ENCODE results near the gene TBPL1.
"Not testable (repeated sequence)": the region's sequence is repeated elsewhere in the genome, so short reads cannot be mapped to it uniquely, and the experiment has no call there.

TBPL1 gene

DNA sequence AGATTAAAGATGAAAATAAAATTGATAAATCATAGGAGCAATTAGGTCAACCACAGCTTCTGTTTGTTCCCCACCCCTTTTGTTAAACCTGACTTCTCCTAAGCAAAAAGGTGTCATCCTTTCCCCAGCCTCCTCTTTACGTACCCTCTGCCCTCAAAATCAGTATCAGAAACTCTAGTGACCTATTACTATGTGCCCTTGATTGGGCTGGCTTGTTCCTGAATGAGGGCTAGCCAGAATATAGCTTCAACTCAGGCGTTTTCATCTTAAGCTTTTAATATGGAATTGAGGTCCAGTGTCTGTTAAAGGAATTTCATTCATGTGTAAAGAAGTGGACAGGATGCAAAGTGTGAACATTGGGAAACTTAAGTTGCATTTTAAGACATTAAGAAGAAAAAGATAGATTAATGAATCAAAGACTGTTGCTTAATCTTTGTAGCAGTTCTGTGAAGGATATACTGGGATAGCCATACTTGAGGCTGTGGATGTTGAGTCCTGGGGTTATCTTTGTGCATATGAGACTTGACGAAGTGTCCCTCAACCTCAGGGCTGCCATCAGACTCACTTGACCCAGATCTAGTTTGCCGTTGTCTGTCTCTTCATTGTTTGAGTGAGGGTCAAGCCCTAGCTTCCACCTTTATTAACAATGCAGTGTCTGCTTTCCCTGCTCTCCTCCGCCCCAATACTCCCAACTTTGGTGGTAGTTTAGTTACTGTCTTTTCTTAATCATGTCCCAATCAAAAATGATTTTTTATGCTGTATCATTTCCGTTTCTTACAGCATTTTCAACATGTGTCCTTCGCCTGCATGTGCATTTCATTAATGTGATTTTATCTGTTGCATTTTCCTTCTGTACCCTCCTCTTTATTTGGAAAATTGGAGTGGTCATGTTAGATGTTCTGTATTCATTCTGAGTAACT lies 1.9 kb downstream of the TBPL1 start:
- no peak for DNase-seq

GRCh38 chr6:133955582-133956415 lies 2.8 kb downstream of the TBPL1 start:
- DNase-seq: no peak

DNA sequence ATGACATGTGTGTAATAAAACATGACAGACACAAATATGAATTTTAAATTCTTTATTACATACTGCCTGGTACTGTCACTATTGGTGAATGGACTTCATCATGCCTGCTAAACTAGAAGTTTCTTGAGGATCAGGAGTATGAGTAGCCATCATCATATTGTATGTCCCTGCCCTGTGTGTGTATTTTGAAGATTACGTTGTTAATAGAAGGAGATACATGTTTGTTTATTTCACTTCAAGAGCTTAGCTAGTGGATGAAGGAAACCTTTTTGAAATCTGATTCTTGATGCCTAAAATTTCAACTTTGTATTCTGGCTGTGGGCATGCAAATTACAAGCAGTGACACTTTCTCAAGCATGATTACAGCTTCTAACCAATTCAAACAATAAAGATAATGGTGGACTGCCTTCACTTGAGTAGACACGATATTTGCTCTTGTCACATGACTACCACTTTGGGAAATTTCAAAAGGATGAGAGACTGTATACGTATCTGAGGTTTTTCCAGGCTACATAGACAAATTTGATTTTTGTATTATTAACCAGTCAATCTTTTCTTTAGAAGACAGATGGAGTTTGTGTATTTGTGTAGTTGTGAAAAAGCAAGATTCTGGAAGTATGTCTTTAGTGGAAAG lies 3.5 kb downstream of the TBPL1 start:
- no peak for DNase-seq

DNA sequence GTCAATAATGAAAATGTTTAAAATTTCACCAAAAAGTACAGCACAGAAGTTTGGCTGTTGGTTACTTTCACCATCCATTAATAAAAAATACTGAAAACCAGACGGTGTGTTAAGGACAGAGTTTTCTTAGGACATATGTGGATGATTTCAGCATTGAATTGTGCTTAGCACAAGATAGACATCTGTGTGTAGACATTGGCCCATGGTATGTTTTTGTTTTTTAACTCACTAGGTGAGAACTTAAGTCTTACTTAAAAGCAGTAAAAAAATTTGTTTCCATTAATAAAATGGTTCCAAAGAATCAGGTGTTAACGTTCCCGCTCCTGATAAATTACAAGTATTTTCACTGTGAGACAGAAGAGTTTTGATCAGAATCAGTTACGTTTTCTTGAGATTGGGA lies 4.2 kb downstream of the TBPL1 start:
- DNase-seq: no peak

DNA sequence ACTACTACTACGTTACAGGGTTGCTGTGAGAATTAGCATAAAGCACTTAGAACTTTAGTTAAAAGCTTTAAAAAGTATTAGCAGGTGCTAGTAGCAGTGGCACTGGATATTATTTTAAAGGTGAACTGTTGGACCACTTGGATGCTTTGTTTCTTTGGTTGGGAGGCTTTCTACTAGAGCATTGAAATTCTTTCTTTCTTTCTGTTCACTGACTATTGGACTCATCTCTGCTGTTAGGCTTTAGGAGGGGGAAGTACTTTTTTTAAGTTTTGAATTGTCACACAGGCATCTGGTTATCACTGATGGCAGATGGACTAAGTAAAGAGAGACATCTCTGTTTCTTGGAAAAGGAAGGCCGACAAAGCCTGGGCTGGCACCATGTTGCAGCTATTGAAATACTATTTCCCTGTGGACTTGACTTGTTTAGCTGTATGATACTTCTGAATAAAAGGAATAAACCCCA lies 4.8 kb downstream of the TBPL1 start:
- no peak for DNase-seq

DNA sequence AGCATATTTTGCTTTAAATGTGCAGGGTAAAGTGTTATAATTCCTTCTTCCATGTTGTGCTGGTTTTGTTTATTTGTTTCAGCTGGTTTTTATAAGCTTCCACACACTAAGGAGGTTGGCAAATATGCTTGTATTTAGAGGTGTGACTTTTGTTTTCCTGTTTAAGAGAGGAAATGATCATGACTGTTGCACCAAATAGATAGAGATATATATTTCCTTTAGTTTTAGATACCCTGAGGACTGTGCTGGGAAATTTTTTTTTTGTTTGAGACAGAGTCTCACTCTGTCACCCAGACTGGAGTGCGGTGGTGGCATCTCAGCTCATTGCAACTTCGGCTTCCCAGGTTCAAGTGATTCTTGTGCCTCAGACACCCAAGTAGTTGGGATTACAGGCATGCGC lies 5.8 kb downstream of the TBPL1 start:
- DNase-seq: no peak

DNA sequence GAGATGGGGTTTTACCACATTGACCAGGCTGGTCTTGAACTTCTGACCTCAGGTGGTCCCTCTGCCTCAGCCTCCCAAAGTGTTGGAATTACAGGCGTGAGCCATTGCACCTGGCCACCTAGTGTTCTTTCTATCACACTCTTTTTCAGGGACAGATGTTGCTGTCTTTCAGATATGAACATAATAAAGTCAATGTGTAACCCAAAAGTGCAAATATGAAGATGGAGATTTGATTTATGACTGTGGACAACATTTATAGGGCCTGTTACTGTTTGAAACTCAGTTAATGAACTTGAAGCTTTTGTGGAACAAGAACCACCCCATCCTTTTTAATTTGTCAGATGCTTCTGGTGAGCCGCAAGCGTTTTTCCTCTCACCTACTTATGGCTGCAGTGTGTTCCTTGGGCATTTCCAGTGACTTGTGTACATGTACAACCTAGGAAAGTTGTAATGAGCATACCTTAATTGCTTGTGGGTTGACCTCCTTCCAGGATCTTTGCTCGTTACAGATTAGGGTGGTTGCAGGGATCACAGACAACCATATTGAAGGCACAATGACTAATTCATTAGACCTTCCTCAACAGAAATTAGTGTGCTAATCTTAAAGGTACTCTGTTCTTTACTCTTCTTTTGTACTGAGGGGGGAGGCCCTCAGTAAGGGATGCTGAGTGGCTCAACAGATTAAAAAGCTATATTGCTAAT lies 6.8 kb downstream of the TBPL1 start:
- no peak for DNase-seq

GRCh38 chr6:133961831-133962230 lies 8.8 kb downstream of the TBPL1 start:
- no peak for DNase-seq

DNA sequence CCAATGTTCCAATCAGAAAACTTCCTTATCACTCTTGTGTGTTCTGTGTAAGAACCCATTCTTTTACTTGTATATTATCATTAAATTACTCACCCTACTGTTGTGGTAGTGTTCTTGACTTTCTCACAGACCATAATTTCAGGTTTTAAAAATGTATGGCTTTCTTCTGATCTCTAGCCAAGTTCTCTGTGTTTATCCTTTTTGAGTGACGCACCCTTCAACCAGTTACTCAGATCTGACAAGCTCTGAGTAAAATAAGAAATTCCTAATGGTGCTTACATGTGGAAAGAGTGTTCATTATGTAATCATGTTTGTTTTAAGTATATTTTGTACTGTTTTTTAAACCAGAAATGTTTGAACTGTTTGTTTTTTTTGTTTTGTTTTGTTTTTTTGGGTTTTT lies 11.0 kb downstream of the TBPL1 start:
- peak; percentile 55 for DNase-seq

DNA sequence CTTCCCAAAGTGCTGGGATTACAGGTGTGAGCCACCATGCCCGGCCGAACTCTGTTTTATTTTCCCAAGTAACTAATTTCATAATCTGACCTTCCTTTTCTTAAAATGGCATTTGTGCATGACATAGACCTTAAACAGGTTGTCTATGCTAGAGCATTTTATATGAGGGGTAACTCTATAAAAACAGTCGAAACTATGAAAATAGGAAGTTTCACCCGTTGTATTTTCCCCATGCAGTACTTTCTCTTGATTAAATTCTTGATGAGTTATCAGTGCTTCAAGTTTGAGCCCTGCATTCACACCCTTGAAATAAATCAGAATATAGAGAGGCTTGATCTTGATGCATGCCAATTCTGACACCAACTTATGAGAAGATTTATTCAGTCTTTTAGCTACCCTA lies 11.7 kb downstream of the TBPL1 start:
- DNase-seq: no peak

- no peak for DNase-seq
Measured at GRCh38 chr6:133965817-133966360, 12.9 kb downstream of the TBPL1 start.

DNA sequence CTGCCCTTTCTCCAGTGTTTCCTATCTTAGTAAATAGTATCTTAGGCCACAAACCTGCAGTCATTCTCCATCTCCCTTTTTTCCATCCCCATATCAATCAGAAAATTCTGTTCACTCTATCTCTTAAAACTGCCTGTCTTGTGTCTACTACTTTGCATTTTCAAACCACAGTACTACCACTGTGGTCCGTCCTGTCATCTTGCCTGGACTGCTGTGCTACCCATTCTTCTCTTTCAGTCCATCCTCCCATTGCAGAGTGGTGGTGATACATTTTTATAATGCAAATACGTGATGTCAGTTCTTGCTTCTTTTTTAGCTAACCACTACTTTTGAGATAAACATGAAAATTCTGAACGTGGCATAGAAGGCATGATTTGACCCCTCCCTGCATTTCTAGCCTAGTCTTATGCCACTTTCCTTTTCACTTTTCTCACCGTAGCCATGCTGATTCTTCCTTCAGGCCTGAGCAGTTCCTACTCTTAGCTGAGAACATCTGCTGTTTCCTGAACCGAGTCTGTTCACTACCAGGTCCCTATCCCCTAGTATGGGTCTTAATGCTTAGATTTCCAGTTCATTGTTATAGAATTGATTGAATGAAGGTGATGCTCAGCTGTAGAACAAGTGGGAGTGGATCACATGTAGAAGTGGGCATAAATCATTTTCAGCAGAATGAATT lies 13.8 kb downstream of the TBPL1 start:
- DNase-seq: no peak

DNA sequence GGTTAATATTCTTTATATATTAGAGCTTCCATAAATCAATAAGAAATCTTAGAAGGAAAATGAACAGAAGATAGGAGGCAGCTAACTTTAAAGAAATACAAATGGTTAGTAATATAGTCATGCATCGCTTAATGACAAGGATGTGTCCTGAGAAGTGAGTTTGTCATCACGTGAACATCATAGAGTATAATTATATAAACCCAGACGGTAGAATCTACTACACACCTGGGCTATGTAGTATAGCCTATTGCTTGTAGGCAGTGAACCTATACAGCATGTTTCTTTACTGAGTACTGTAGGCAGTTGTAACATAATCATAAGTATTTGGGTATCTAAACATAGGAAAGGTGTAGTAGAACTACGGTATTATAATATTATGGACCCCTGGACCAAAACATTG lies 14.3 kb downstream of the TBPL1 start:
- no peak for DNase-seq

GRCh38 chr6:133967835-133968234 lies 14.8 kb downstream of the TBPL1 start:
- DNase-seq: not testable (repeated sequence)

- no peak for DNase-seq
Measured at GRCh38 chr6:133969285-133969920, 16.4 kb downstream of the TBPL1 start.

DNA sequence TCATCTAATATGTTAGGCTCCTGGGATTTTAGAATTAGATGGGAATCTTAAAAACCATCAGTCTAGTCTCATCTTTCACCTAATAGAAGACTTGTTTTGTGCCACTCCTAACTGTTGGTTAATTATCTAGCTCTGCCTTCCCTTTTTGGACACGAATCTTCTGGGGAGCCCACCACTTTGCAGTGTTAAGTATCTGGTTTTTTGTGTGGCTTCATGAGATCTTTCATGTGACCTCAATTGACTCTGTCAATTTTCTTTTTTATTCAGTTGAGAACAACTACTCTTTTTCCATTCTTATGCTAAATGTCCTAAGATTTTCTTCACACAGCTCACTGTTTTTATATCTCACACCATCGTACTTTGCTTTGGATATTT lies 16.9 kb downstream of the TBPL1 start:
- DNase-seq: no peak

DNA sequence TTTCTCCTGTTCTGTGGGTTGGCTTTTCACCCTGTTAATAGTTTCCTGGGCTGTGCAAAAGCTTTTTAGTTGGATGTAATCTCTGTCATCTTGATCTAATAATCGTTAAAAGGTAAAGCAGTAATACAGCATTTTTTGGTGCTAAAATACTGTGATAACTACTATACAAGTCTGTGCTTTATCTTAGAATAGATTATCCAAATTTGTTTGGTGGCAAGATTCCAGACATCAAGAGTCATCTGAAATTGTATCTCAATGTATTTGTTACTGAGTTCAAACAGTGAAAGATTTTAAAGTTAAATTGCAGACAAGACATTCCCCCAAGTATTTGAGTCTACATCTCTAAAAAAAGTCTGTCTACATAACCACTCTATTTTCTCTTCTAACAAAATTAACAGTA lies 18.8 kb downstream of the TBPL1 start:
- no peak for DNase-seq

DNA sequence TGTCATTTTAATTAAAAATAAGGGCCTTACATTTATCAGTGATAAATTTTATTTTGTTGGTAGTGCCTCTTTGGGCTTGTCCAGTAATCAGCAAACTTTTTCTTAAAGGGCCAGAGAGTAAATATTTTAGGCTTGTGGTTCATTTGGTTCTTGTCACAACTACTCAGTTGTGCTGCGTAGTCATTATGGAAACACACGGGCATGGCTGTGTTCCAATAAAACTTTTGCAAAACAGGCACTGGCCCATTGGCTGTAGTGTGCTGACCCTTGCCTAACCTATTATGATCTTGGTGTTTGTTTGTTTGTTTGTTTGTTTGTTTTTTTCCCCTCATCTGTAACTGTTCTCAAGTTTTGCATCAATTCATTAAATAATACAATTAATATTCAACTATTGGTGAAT lies 19.4 kb downstream of the TBPL1 start:
- DNase-seq: no peak

GRCh38 chr6:133973109-133973971 lies 20.3 kb downstream of the TBPL1 start:
- peak; percentile 48 for DNase-seq

Data from activated CD4-positive, alpha-beta T cell treated with anti-CD3 and anti-CD28 coated beads, Interleukin-10, Interleukin-2, amounts not matched to agents 100 ng/mL and 50 ng/mL, durations not matched to agents 16 hours and 8 hours (primary cell).